Measurements from ENCODE around the gene MMP19. TPM values are rescaled to one million over a fixed set of nuclear protein-coding genes. Genes with fewer than 3 reads are reported as not detected.

MMP19 gene
- total RNA-seq, 1 experiment from 2014 or later: 4.4 TPM

DNA sequence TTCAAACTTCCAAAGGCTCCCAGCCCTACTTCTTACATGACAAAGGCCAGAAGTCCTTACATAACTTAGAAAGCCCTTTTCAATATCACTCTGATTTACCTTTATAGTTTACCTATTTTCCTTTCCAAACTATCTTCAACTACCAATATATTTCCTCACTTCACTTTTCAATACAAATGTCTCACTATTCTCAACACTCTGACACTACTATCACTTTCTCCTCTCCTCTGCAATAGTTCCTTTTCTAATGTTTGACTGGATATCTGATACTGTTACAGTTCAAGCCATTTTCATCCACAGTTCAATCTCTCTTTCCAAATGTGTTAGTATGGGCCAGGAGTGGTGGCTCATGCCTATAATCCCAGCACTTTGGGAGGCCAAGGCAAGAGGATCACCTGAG is 28.5 kb downstream of the MMP19 start:
- DNase-seq (ENCODE audit: low read depth): no peak

DNA sequence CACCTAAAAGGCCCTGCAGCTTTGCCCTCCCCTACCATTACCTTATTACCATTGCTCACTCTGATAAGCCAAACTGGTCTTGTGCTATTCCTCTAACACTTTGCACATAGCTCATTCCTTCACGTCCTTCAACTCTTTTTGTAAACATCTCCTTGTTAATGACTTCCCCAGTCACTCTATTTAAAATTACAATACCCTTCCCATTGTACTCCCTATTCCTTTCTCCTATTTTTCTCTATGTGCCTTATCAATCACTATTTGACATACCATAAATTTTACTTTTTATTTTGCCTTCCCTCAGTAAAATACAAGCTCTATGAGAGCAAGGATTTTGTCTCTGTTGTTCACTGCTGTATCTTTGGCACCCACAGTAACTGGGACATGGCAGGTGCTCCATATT is 30.6 kb downstream of the MMP19 start:
- no peak for DNase-seq (ENCODE audit: low read depth)

- DNase-seq (ENCODE audit: low read depth): no peak
Measured at GRCh38 chr12:55809274-55809673, 33.5 kb downstream of the MMP19 start.

DNA sequence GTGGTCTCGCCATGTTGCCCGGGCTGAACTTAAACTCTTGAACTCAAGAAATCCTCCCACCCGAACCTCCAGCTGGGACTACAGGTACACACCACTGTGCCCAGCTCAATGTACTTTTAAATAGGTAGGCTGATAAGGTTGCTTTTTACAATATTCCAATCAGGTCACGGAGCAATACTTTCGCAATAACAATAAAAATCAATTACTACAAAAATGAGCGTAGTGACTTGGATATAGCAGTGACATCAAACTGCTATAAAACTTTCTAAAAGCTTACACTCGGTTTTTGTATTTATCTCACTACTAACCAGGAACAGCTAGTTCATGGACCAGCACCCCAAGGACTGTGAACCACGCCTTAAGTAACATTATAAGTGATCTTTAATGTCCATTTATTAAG is 35.8 kb downstream of the MMP19 start:
- DNase-seq (ENCODE audit: low read depth): no peak

DNA sequence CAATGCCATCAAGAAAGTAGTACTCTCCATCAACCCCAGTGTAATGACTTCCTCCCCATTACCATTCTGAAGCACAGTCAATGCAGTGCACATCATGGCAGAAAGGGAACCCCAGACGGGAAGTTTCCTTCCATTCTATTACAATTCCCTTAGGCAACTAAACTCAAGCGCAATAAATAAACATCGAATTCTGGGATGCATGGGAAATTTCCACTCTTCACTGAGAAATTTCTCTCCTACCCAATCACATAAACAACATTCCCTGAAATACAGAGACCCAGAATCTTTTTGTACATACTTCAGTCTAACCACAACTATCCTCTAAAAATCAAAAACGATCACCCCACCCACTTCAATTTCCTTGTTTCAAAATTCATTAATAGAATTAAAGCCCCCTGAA is 45.2 kb downstream of the MMP19 start:
- DNase-seq (ENCODE audit: low read depth): no peak

DNA sequence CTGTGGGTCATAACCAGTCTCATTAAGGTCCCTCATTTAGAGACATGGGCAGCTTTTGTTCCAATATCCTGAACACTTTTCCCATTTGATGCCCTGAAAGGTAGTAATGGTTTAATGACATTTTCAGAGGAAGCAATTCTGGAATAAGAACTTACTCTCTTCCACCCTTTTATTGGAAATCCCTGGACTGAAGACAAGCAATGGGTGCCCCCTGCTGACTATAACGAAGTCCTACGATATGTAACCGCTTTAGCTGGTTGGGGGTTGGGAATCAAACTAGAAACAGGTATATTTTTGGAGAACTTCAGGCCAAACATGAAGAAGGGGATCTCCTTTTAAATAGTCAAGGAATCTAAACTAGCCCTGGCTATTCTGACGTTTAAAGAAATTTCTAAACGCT is 45.7 kb downstream of the MMP19 start:
- peak; percentile 25 for DNase-seq (ENCODE audit: low read depth)

GRCh38 chr12:55795950-55796349 is 46.8 kb downstream of the MMP19 start:
- no peak for DNase-seq (ENCODE audit: low read depth)

DNA sequence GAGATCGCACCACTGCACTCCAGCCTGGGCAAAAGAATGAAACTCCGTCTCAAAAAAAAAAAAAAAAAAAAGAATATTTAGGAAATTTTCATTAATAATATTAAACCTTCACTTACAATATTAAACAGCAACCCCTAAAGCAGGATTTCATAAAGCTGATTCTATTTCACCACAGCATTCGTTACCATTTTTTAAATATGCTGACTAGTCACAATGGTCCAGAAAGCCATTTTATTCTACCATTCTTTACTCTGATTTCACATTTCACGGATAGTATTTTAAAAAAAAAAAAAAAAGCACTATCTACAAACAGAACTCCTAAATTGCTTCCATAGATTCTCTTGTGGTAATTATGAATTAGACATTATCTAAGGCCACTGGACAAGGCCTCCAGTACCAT is 52.8 kb downstream of the MMP19 start:
- DNase-seq (ENCODE audit: low read depth): no peak

GRCh38 chr12:55789171-55789570 is 53.6 kb downstream of the MMP19 start:
- no peak for DNase-seq (ENCODE audit: low read depth)

DNA sequence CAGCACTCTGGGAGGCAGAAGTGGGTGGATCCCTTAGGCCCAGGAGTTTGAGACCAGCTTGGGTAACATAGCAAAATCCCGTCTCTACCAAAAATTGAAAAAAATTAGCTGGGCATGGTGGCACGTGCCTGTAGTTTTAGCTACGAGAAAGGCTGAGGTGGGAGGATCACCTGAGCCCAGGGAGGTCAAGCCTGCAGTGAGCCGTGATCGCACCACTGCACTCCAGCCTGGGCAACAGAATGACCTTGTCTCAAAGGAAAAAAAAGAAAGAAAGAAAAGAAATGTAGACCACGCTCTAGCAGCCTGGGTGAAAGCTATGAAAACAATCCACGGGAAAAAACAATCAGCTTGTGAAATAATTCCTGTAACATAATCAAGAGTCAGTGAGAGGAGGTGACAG is 54.2 kb downstream of the MMP19 start:
- no peak for DNase-seq (ENCODE audit: low read depth)

Other genes starting within 250 kb of the MMP19 start
- not detected in 2 replicates for gene OR10P1, start 206.0 kb downstream of the MMP19 start, total RNA-seq (2014; rRNA removed; shearing (Covaris generic))
- gene ITGA7, start 135.0 kb downstream of the MMP19 start, total RNA-seq (2014; rRNA removed; shearing (Covaris generic)): 11.4 and 15.1 TPM in 2 replicates
- gene BLOC1S1, start 126.9 kb downstream of the MMP19 start, total RNA-seq (2014; rRNA removed; shearing (Covaris generic)): 155 and 170 TPM in 2 replicates
- gene RDH5, start 122.5 kb downstream of the MMP19 start, total RNA-seq (2014; rRNA removed; shearing (Covaris generic)): 6.0 and 6.7 TPM in 2 replicates
- 1,417 and 1,738 TPM in 2 replicates for gene CD63, start 113.9 kb downstream of the MMP19 start, total RNA-seq (2014; rRNA removed; shearing (Covaris generic))
- gene GDF11, start 99.8 kb downstream of the MMP19 start, total RNA-seq (2014; rRNA removed; shearing (Covaris generic)): 1.6 and 2.1 TPM in 2 replicates
- gene SARNP, start 25.2 kb downstream of the MMP19 start, total RNA-seq (2014; rRNA removed; shearing (Covaris generic)): 110 and 137 TPM in 2 replicates
- gene ORMDL2, start 24.9 kb downstream of the MMP19 start, total RNA-seq (2014; rRNA removed; shearing (Covaris generic)): 25.5 and 37.1 TPM in 2 replicates
- 26.0 and 30.8 TPM in 2 replicates for gene DNAJC14, start 13.3 kb downstream of the MMP19 start, total RNA-seq (2014; rRNA removed; shearing (Covaris generic))
- 21.7 and 22.0 TPM in 2 replicates for gene PYM1, start 85.0 kb upstream of the MMP19 start, total RNA-seq (2014; rRNA removed; shearing (Covaris generic))
- 16.9 and 23.6 TPM in 2 replicates for gene DGKA, start 88.2 kb upstream of the MMP19 start, total RNA-seq (2014; rRNA removed; shearing (Covaris generic))
- 0.84 and 1.1 TPM in 2 replicates for gene PMEL, start 123.1 kb upstream of the MMP19 start, total RNA-seq (2014; rRNA removed; shearing (Covaris generic))
- gene CDK2, start 123.9 kb upstream of the MMP19 start, total RNA-seq (2014; rRNA removed; shearing (Covaris generic)): 54.7 and 85.4 TPM in 2 replicates
- 39.2 and 45.1 TPM in 2 replicates for gene RAB5B, start 131.1 kb upstream of the MMP19 start, total RNA-seq (2014; rRNA removed; shearing (Covaris generic))
- gene SUOX, start 154.3 kb upstream of the MMP19 start, total RNA-seq (2014; rRNA removed; shearing (Covaris generic)): 10.7 and 13.6 TPM in 2 replicates
- 0.78 and 1.8 TPM in 2 replicates for gene IKZF4, start 178.1 kb upstream of the MMP19 start, total RNA-seq (2014; rRNA removed; shearing (Covaris generic))
- gene RPS26, start 199.0 kb upstream of the MMP19 start, total RNA-seq (2014; rRNA removed; shearing (Covaris generic)): 1,489 and 2,299 TPM in 2 replicates
- 3.0 and 5.4 TPM in 2 replicates for gene ERBB3, start 237.2 kb upstream of the MMP19 start, total RNA-seq (2014; rRNA removed; shearing (Covaris generic))

Measured in RPMI7951 (cell line).